ENCODE results near the gene DMRT2.

- TF ChIP-seq REST (tag by site-specific recombination; IDR thresholded peaks at IDR 0.05) (no peak), ZNF433 (tag by site-specific recombination; IDR thresholded peaks at IDR 0.05; ENCODE audit: low read depth) (no peak), CTCF (tag by site-specific recombination; IDR thresholded peaks at IDR 0.05) (no peak), BCL11A (tag by site-specific recombination; IDR thresholded peaks at IDR 0.05; ENCODE audit: low read depth) (no peak), ZNF76 (tag by site-specific recombination; IDR thresholded peaks at IDR 0.05; ENCODE audit: borderline replicate concordance, low read depth) (no peak), ZNF146 (tag by site-specific recombination; IDR thresholded peaks at IDR 0.05) (no peak), TRIM28 (IDR thresholded peaks at IDR 0.05; ENCODE audit: borderline replicate concordance, low read length) (no peak), ZNF274 (IDR thresholded peaks at IDR 0.05; ENCODE audit: low read length) (no peak), ZNF274 (tag by site-specific recombination; IDR thresholded peaks at IDR 0.05; ENCODE audit: borderline replicate concordance) (no peak), ZNF280C (tag by site-specific recombination; IDR thresholded peaks at IDR 0.05) (no peak), ZBTB8A (tag by site-specific recombination; IDR thresholded peaks at IDR 0.05) (no peak), ZNF221 (tag by site-specific recombination; IDR thresholded peaks at IDR 0.05; ENCODE audit: borderline replicate concordance) (no peak), ZNF26 (tag by site-specific recombination; IDR thresholded peaks at IDR 0.05) (no peak), ZNF214 (tag by site-specific recombination; IDR thresholded peaks at IDR 0.05; ENCODE audit: borderline replicate concordance) (no peak)
Measured at GRCh38 chr9:1026219-1026618, 23.9 kb upstream of the DMRT2 start.
